Mesendoderm (in vitro differentiated cells): ENCODE results near the gene DNAJB1.
"Not testable (repeated sequence)": the region's sequence is repeated elsewhere in the genome, so short reads cannot be mapped to it uniquely, and the experiment has no call there.

Experiments used
- DNase-seq: peaks from one replicate; pipeline ENCODE4 v3.0.0; 2013
- H2AK5ac ChIP-seq: 2 replicates; pipeline ENCODE4 v1.6.1; 2013; ENCODE audit warnings: low read length, inconsistent platforms
- H2BK120ac ChIP-seq: 2 replicates; pipeline ENCODE4 v1.6.1; 2013; ENCODE audit warnings: low read depth, mild to moderate bottlenecking, low read length, moderate library complexity, mixed read lengths
- H2BK15ac ChIP-seq: replicated peaks from 2 replicates; pipeline ENCODE4 v1.6.1; 2013; ENCODE audit warnings: low read depth, mild to moderate bottlenecking, moderate library complexity
- H2BK5ac ChIP-seq: 2 replicates; pipeline ENCODE4 v1.6.1; 2013; ENCODE audit warnings: low read length, inconsistent platforms
- H3K18ac ChIP-seq: 2 replicates; pipeline ENCODE4 v1.6.1; 2013; ENCODE audit warnings: mild to moderate bottlenecking, low read length, mixed read lengths
- H3K23ac ChIP-seq: one replicate; pipeline ENCODE4 v1.6.1; 2013; ENCODE audit warnings: low read length
- H3K27ac ChIP-seq: 2 replicates; pipeline ENCODE4 v1.5.1; 2013; ENCODE audit warnings: low read depth, mild to moderate bottlenecking, inconsistent platforms, low read length, moderate library complexity
- H3K27me3 ChIP-seq: 2 replicates; pipeline ENCODE4 v1.6.1; 2013; ENCODE audit warnings: low read length, control low read depth, mild to moderate bottlenecking, inconsistent platforms; ENCODE audit not compliant: insufficient read depth, poor library complexity
- H3K36me3 ChIP-seq: 2 replicates; pipeline ENCODE4 v1.6.1; 2013; ENCODE audit warnings: low read length, inconsistent platforms; ENCODE audit not compliant: control insufficient read depth, insufficient read depth
- H3K4ac ChIP-seq: one replicate; pipeline ENCODE4 v1.6.1; 2013; ENCODE audit warnings: low read depth, mild to moderate bottlenecking, low read length, moderate library complexity
- H3K4me1 ChIP-seq: 2 replicates; pipeline ENCODE4 v1.6.1; 2013; ENCODE audit warnings: low read depth, low read length, inconsistent platforms; ENCODE audit not compliant: control insufficient read depth
- H3K4me2 ChIP-seq: 2 replicates; pipeline ENCODE4 v1.6.1; 2013; ENCODE audit warnings: low read length
- H3K4me3 ChIP-seq: 2 replicates; pipeline ENCODE4 v1.5.1; 2013; ENCODE audit warnings: mild to moderate bottlenecking, low read length
- H3K56ac ChIP-seq: one replicate; pipeline ENCODE4 v1.6.1; 2013; ENCODE audit warnings: low read length
- H3K79me1 ChIP-seq: 2 replicates; pipeline ENCODE4 v1.6.1; 2013; ENCODE audit warnings: low read length, inconsistent platforms
- H3K79me2 ChIP-seq: 2 replicates; pipeline ENCODE4 v1.6.1; 2013; ENCODE audit warnings: mild to moderate bottlenecking, low read length; ENCODE audit not compliant: control insufficient read depth, insufficient read depth
- H3K9ac ChIP-seq: 2 replicates; pipeline ENCODE4 v1.6.1; 2013; ENCODE audit warnings: low read length, inconsistent platforms
- H4K5ac ChIP-seq: one replicate; pipeline ENCODE4 v1.6.1; 2013; ENCODE audit warnings: low read length
- H4K8ac ChIP-seq: one replicate; pipeline ENCODE4 v1.6.1; 2013; ENCODE audit warnings: low read depth, mild to moderate bottlenecking, control low read depth, low read length, moderate library complexity
- WGBS: extraction: QIAGEN DNeasy Blood & Tissue Kit; methylation state at CpG from one replicate; pipeline ENCODE4 v1.1.7; 2013; ENCODE audit warnings: low lambda C conversion rate, missing lambda C conversion rate; ENCODE audit not compliant: insufficient coverage; ENCODE audit errors: extremely low coverage; 5-methylcytosine and 5-hydroxymethylcytosine counted together

DNAJB1 gene

DNA sequence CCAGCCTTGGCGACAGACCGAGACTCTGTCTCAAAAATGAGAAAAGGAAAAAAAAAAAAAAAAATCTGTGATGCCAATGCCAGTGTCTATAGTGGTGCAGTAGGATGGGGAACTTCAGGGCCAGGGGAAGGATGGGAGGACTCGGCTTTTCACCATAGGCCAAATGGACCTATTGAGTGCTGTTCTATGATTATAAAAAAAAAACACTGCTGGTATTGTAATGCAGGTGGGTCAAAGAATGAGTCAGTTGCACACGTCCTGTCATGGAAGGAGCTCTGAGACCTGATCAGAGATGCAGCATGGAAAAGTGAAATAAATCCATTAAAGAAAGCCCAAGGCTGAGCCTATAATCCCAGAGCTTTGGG, 7.0 kb downstream of the DNAJB1 start:
- Histone ChIP-seq H2BK5ac (no peak overlapping the region), H3K18ac (no peak overlapping the region), H4K8ac (no peak overlapping the region), H2AK5ac (no peak overlapping the region), H3K9ac (no peak overlapping the region), H3K79me2 (peaks cover 9% of the 10 kb centered on the region), H3K56ac (no peak overlapping the region), H4K5ac (no peak overlapping the region), H3K4me3 (no peak overlapping the region), H3K36me3 (peaks cover 15% of the 10 kb centered on the region), H2BK120ac (no peak overlapping the region), H3K27me3 (no peaks in the 10 kb centered on the region), H3K4me1 (peaks cover 3% of the 10 kb centered on the region), H3K79me1 (peaks cover 12% of the 10 kb centered on the region), H3K27ac (no peak overlapping the region), H3K4me2 (no peak overlapping the region), H2BK15ac (no peak overlapping the region), H3K4ac (no peak overlapping the region), H3K23ac (no peak overlapping the region)
- no peak for DNase-seq
- no CpG with 5 or more reads among the region's 4 CpGs for WGBS

DNA sequence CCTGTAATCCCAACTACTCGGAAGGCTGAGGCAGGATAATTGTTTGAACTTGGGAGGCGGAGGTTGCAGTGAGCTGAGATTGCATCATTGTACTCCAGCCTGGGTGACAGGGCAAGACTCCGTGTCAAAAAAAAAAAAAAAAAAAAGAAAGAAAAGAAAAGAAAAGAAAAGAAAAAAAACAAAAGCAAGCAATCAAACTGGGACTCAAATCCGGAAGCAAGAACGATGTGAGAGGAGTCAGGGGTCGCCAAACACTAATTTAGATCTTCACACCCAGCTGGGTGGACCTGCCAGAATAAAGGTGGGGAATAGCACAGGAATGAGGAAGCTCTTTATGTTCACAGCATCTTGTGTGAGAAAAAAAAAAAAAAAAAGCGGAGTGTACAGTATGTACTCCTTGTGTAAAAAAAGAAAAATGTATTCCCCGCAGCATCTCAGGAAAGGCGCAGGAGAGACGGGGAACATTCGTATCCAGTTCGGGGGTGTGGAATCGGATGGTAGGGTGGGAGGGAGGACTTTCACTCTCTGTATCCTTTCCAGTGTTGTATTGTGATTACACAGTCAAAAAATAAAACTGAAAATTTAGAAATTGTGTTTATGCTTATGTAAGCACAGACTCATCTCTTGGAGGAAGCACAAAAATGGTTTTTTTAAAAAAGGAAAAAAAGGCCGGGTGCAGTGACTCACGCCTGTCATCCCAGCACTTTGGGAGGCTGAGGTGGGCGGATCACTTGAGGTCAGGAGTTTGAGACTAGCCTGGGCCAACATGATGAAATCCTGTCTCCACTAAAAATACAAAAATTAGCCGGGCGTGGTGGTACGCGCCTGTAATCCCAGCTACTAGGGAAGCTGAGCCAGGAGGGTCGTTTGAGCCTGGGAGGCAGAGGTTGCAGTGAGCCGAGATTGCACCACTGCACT, 7.6 kb downstream of the DNAJB1 start:
- Histone ChIP-seq H3K79me2 (peaks cover 3% of the 10 kb centered on the region), H3K4me1 (no peaks in the 10 kb centered on the region), H3K4ac (no peak overlapping the region), H3K23ac (no peak overlapping the region), H3K18ac (no peak overlapping the region), H3K79me1 (peaks cover 6% of the 10 kb centered on the region), H3K9ac (no peak overlapping the region), H3K4me3 (no peak overlapping the region), H2AK5ac (no peak overlapping the region), H3K27me3 (no peaks in the 10 kb centered on the region), H2BK120ac (no peak overlapping the region), H4K5ac (no peak overlapping the region), H4K8ac (no peak overlapping the region), H3K56ac (no peak overlapping the region), H3K4me2 (no peak overlapping the region), H3K36me3 (peaks cover 9% of the 10 kb centered on the region), H3K27ac (no peak overlapping the region), H2BK5ac (no peak overlapping the region), H2BK15ac (no peak overlapping the region)
- no CpG with 5 or more reads among the region's 22 CpGs for WGBS
- no peak for DNase-seq

DNA sequence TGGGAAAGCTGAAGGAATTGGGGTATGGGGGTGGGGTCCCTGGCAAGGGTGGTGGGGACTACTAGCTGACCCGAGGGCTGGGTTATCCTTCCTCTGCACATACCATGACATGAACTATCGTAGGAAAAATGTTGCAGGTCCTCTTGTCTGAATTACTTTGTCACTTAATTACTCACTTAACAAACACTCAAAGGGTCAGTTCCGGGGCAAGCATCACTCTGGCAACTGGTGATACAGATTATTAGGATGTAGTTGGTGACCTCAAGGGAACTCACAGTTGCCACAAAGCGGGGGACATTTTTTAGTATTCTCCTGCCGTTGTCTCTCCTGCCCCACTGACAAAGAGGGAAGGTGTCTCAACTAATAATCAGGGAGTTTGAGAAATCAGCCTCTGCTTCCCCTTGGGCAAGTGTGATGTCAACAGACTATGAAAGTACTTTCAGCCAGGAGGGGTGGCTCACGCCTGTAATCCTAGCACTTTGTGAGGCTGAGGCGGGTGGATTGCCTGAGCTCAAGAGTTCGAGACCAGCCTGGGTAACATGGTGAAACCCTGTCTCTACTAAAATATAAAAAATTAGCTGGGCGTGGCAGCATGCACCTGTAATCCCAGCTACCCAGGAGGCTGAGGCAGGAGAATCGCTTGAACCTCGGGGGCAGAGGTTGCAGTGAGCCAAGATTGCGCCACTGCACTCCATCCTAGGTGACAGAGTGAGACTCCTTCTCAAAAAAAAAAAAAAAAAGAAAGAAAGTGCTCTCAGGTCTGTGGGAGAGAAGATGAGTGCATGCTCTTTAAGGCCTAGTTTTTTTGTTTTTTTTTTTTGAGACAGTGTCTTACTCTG, 10.3 kb downstream of the DNAJB1 start:
- Histone ChIP-seq H3K56ac (no peak overlapping the region), H2BK5ac (no peak overlapping the region), H2AK5ac (no peak overlapping the region), H4K5ac (no peak overlapping the region), H3K4ac (no peak overlapping the region), H3K4me1 (no peaks in the 10 kb centered on the region), H4K8ac (no peak overlapping the region), H3K79me2 (no peaks in the 10 kb centered on the region), H2BK15ac (no peak overlapping the region), H3K23ac (no peak overlapping the region), H3K4me3 (no peak overlapping the region), H3K18ac (no peak overlapping the region), H3K79me1 (no peaks in the 10 kb centered on the region), H2BK120ac (no peak overlapping the region), H3K9ac (no peak overlapping the region), H3K36me3 (no peaks in the 10 kb centered on the region), H3K27ac (no peak overlapping the region), H3K27me3 (no peaks in the 10 kb centered on the region), H3K4me2 (no peak overlapping the region)
- no peak for DNase-seq
- WGBS, result no CpG with 5 or more reads among the region's 12 CpGs

DNA sequence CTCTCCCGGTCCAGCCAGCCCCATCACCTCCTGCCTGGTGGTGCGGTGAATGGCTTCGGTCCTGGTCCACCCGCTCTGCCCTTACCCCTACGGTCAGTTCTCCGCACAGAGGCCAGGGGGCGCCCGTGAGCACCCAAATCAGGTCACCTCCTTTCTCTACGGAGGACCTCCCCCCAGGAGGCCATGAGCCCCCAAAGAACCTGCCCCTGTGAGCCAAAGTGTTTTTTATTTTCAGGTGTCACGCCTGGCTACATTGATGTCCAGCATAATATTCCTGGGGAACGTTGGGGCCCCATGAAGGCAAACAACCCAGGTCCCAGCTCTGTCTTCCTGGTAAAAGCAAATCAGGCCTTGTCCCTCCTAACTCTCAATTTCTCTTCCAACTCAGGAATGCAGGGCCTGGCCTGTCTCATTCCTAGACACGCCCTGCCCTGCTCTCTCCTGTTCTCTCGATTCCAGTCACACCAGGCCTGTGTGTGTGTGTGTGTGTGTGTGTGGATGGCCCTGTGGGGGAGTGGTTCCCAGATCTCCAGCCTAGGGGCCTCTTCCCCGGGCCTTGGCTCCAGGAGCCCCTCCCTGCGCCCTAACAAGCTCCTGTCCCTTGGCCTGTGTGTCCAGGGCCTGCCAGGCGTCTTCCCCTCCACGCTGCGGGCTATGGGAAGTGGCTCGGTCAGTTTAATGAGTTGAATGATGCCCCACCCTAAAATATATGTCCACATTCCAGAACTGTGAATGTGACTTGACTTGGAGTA, 12.5 kb downstream of the DNAJB1 start:
- WGBS, result no CpG with 5 or more reads among the region's 19 CpGs

DNA sequence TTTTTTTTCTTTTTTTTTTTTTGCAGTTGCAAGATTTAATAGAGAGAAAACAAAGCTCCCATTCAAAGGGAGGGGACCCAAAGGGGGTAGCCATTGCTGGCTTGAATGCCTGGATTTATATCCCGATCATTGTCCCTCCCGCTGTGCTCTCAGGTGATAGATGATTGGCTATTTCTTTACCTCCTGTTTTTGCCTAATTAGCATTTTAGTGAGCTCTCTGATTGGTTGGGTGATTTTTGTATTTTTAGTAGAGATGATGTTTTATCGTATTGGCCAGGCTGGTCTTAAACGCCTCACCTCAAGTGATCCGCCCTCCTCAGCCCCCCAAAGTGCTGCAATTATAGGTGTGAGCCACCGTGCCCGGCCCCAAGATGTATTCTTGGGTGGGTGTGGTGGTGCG, 13.6 kb downstream of the DNAJB1 start:
- WGBS, result no CpG with 5 or more reads among the region's 8 CpGs
- H3K56ac ChIP-seq, H3K23ac ChIP-seq, H3K9ac ChIP-seq, H3K4me2 ChIP-seq, H2AK5ac ChIP-seq, H3K27ac ChIP-seq, DNase-seq, H2BK120ac ChIP-seq, H2BK5ac ChIP-seq, H3K4ac ChIP-seq, H3K79me1 ChIP-seq, H3K79me2 ChIP-seq, H3K4me1 ChIP-seq, H3K36me3 ChIP-seq, H3K18ac ChIP-seq, H2BK15ac ChIP-seq, H4K8ac ChIP-seq, H3K27me3 ChIP-seq, H4K5ac ChIP-seq, H3K4me3 ChIP-seq: not testable (repeated sequence)

More for the DNA sequence above, 12.5 kb downstream of the DNAJB1 start:
- no peaks in the 10 kb centered on the region for H3K4me1 ChIP-seq
- H3K36me3 ChIP-seq, result no peaks in the 10 kb centered on the region
- no peaks in the 10 kb centered on the region for H3K79me2 ChIP-seq
- no peaks in the 10 kb centered on the region for H3K27me3 ChIP-seq
- H3K9ac ChIP-seq, result no peak overlapping the region
- no peak overlapping the region for H3K56ac ChIP-seq
- H3K27ac ChIP-seq, result no peak overlapping the region
- H4K5ac ChIP-seq, result no peak overlapping the region
- DNase-seq, result peak; percentile 83
- no peaks in the 10 kb centered on the region for H3K79me1 ChIP-seq
- no peak overlapping the region for H3K23ac ChIP-seq
- H3K4me2 ChIP-seq, result no peak overlapping the region
- no peak overlapping the region for H2BK120ac ChIP-seq
- no peak overlapping the region for H3K18ac ChIP-seq
- no peak overlapping the region for H4K8ac ChIP-seq
- no peak overlapping the region for H2AK5ac ChIP-seq
- no peak overlapping the region for H3K4ac ChIP-seq
- no peak overlapping the region for H2BK15ac ChIP-seq
- H3K4me3 ChIP-seq, result no peak overlapping the region
- H2BK5ac ChIP-seq, result no peak overlapping the region
